Activated B cell treated with CpG ODN at 0.5 μM for 24 hours (primary cell): ENCODE data around the gene POLN. TPM values are rescaled to one million over a fixed set of nuclear protein-coding genes. Genes with fewer than 3 reads are reported as not detected.

Experiments
- ATAC-seq: fragments of 200-7000 bp; cut with Tn5 transposase; one replicate; pipeline ENCODE4 v1.10.0; 2021; ENCODE audit warnings: low read depth, mild to moderate bottlenecking, moderate library complexity
- CTCF ChIA-PET: fragments of 350-600 bp; sonication (Branson Sonifier 250); formaldehyde crosslinking; loops from one replicate; lab custom pipeline; 2021; ENCODE audit warnings: antibody characterized with exemption; lab: Charles Lee
- POLR2A ChIA-PET: fragments of 350-600 bp; sonication (Branson Sonifier 250); formaldehyde crosslinking; loops from one replicate; lab custom pipeline; 2021; ENCODE audit warnings: antibody characterized with exemption; lab: Charles Lee
- DNase-seq: peaks from one replicate; pipeline ENCODE4 v3.0.0; 2022
- H3K27ac Mint-ChIP-seq: one replicate; pipeline ENCODE4 v1.8.0; 2020; ENCODE audit warnings: mixed read lengths
- H3K27me3 Mint-ChIP-seq: one replicate; pipeline ENCODE4 v1.8.0; 2021; ENCODE audit warnings: mixed read lengths
- H3K36me3 Mint-ChIP-seq: one replicate; pipeline ENCODE4 v1.8.0; 2021; ENCODE audit warnings: low read depth, mixed read lengths
- H3K4me1 Mint-ChIP-seq: one replicate; pipeline ENCODE4 v1.8.0; 2021; ENCODE audit warnings: mixed read lengths
- H3K4me3 Mint-ChIP-seq: one replicate; pipeline ENCODE4 v1.8.0; 2020; ENCODE audit warnings: mild to moderate bottlenecking, mixed read lengths
- H3K9me3 Mint-ChIP-seq: one replicate; pipeline ENCODE4 v1.8.0; 2020; ENCODE audit warnings: mixed read lengths
- CTCF ChIP-seq: fragments of 200-600 bp; IDR thresholded peaks from one replicate; pipeline ENCODE4 v1.8.0; 2022; ENCODE audit warnings: antibody characterized with exemption, mild to moderate bottlenecking
- intact Hi-C: fragments of 100-400 bp; cut with micrococcal nuclease; formaldehyde crosslinking; loops from one replicate; pipeline ENCODE4 v1.15.1; 2024
- total RNA-seq: library from RNA; stranded (reverse); gene quantifications from 2 replicates; pipeline ENCODE4 v1.2.3, GENCODE V29; 2022

The POLN gene
- total RNA-seq, 1 donor from 2014 or later, result 1.4 TPM

GRCh38 chr4:2045518-2045951 lies 196.4 kb downstream of the POLN start:
- no peaks in the 10 kb centered on the region for H3K36me3 Mint-ChIP-seq
- H3K27ac Mint-ChIP-seq, result no peak overlapping the region
- H3K4me1 Mint-ChIP-seq, result peaks cover 4% of the 10 kb centered on the region
- no peak for TF ChIP-seq CTCF
- intact Hi-C loops, result no loop called here
- ChIA-PET POLR2A (no interaction called here), CTCF (no interaction called here)
- no peaks in the 10 kb centered on the region for H3K9me3 Mint-ChIP-seq
- H3K4me3 Mint-ChIP-seq, result no peak overlapping the region
- H3K27me3 Mint-ChIP-seq, result peaks cover 26% of the 10 kb centered on the region
- ATAC-seq (no peak), DNase-seq (no peak)

- H3K4me1 Mint-ChIP-seq, result peaks cover 8% of the 10 kb centered on the region
- H3K4me3 Mint-ChIP-seq, result no peak overlapping the region
- H3K27me3 Mint-ChIP-seq, result peaks cover 23% of the 10 kb centered on the region
- TF ChIP-seq CTCF, result no peak
- intact Hi-C loops, result loop anchor here (5.0 kb wide), 1 partner anchor 372 kb away; the partner anchor contains the start of genes CFAP99 and ZFYVE28
- H3K36me3 Mint-ChIP-seq, result no peaks in the 10 kb centered on the region
- ATAC-seq (no peak), DNase-seq (no peak)
- CTCF ChIA-PET, result no interaction called here
- no peaks in the 10 kb centered on the region for H3K9me3 Mint-ChIP-seq
- H3K27ac Mint-ChIP-seq, result no peak overlapping the region
- POLR2A ChIA-PET, result no interaction called here
Measured at GRCh38 chr4:2044542-2045517, 197.1 kb downstream of the POLN start.

- ATAC-seq, result no peak
- ChIA-PET POLR2A (no interaction called here), CTCF (no interaction called here)
- no peak for DNase-seq
- H3K27me3 Mint-ChIP-seq, result peaks cover 21% of the 10 kb centered on the region
- no peaks in the 10 kb centered on the region for H3K9me3 Mint-ChIP-seq
- intact Hi-C loops, result loop anchor here (5.0 kb wide), 1 partner anchor 373 kb away; the partner anchor contains the start of genes CFAP99 and ZFYVE28
- H3K27ac Mint-ChIP-seq, result no peak overlapping the region
- peaks cover 9% of the 10 kb centered on the region for H3K4me1 Mint-ChIP-seq
- peak overlapping the region; percentile 19 for H3K4me3 Mint-ChIP-seq
- H3K36me3 Mint-ChIP-seq, result no peaks in the 10 kb centered on the region
- TF ChIP-seq CTCF, result no peak
Measured at GRCh38 chr4:2044119-2044485, 197.8 kb downstream of the POLN start.

- POLR2A ChIA-PET, result no interaction called here
- H3K9me3 Mint-ChIP-seq, result no peaks in the 10 kb centered on the region
- CTCF ChIA-PET, result no interaction called here
Measured at GRCh38 chr4:2043396-2044118, 198.4 kb downstream of the POLN start.

More at GRCh38 chr4:2043396-2044118, 198.4 kb downstream of the POLN start:
- peaks cover 24% of the 10 kb centered on the region for H3K27me3 Mint-ChIP-seq
- intact Hi-C loops, result loop anchor here (5.0 kb wide), 1 partner anchor 374 kb away; the partner anchor contains the start of genes CFAP99 and ZFYVE28
- no peaks in the 10 kb centered on the region for H3K36me3 Mint-ChIP-seq
- no peak for DNase-seq
- no peak for ATAC-seq
- H3K4me3 Mint-ChIP-seq, result peak overlapping the region; percentile 19
- no peak overlapping the region for H3K27ac Mint-ChIP-seq
- no peak for TF ChIP-seq CTCF
- peaks cover 9% of the 10 kb centered on the region for H3K4me1 Mint-ChIP-seq
